HEK293T (cell line): ENCODE measurements around the gene THEMIS.
"Not testable (repeated sequence)": the region's sequence is repeated elsewhere in the genome, so short reads cannot be mapped to it uniquely, and the experiment has no call there.

Experiments used
- CTCF ChIA-PET: fragments of 350-600 bp; formaldehyde crosslinking; extraction: SDS; loops from one replicate; lab custom pipeline; 2021; ENCODE audit warnings: antibody characterized with exemption, inconsistent platforms; lab: Yijun Ruan, JAX
- POLR2A ChIA-PET: fragments of 350-600 bp; formaldehyde crosslinking; extraction: SDS; loops from one replicate; lab custom pipeline; 2020; ENCODE audit warnings: antibody characterized with exemption, inconsistent platforms; lab: Yijun Ruan, JAX
- DNase-seq: peaks from one replicate; pipeline ENCODE4 v3.0.0; 2012; ENCODE audit warnings: mixed read lengths; ENCODE audit errors: extremely low spot score
- ARNT ChIP-seq: fragments of 450-650 bp; IDR thresholded peaks from 2 replicates; pipeline ENCODE4 v1.6.1; 2017; ENCODE audit warnings: mild to moderate bottlenecking
- BHLHE40 ChIP-seq: fragments of 450-650 bp; IDR thresholded peaks from 2 replicates; pipeline ENCODE4 v1.6.1; 2016; ENCODE audit warnings: mild to moderate bottlenecking, moderate library complexity, borderline replicate concordance
- CTBP1 ChIP-seq: fragments of 450-650 bp; IDR thresholded peaks from 2 replicates; pipeline ENCODE4 v1.6.1; 2016; ENCODE audit warnings: borderline replicate concordance
- ELF4 ChIP-seq: fragments of 450-650 bp; IDR thresholded peaks from 2 replicates; pipeline ENCODE4 v1.6.1; 2017; ENCODE audit warnings: antibody characterized with exemption
- FOXA1 ChIP-seq: fragments of 450-650 bp; IDR thresholded peaks from 2 replicates; pipeline ENCODE4 v1.6.1; 2016; ENCODE audit warnings: mild to moderate bottlenecking
- FOXK2 ChIP-seq: fragments of 450-650 bp; IDR thresholded peaks from 2 replicates; pipeline ENCODE4 v1.6.1; 2016; ENCODE audit warnings: mild to moderate bottlenecking
- FOXM1 ChIP-seq: fragments of 450-650 bp; IDR thresholded peaks from 2 replicates; pipeline ENCODE4 v1.6.1; 2017; ENCODE audit warnings: mild to moderate bottlenecking, borderline replicate concordance
- HDGF ChIP-seq: fragments of 450-650 bp; IDR thresholded peaks from 2 replicates; pipeline ENCODE4 v1.6.1; 2017; ENCODE audit warnings: antibody characterized with exemption, borderline replicate concordance
- L3MBTL2 ChIP-seq: fragments of 450-650 bp; conservative IDR thresholded peaks from 2 replicates; pipeline ENCODE4 v1.6.1; 2016; ENCODE audit warnings: mild to moderate bottlenecking
- LEF1 ChIP-seq: fragments of 450-650 bp; IDR thresholded peaks from 2 replicates; pipeline ENCODE4 v1.6.1; 2017; ENCODE audit warnings: mild to moderate bottlenecking, borderline replicate concordance
- NFRKB ChIP-seq: fragments of 450-650 bp; IDR thresholded peaks from 2 replicates; pipeline ENCODE4 v1.6.1; 2016; ENCODE audit warnings: mild to moderate bottlenecking, moderate library complexity
- SP1 ChIP-seq: fragments of 450-650 bp; IDR thresholded peaks from 2 replicates; pipeline ENCODE4 v1.6.1; 2017
- SUZ12 ChIP-seq: fragments of 450-650 bp; IDR thresholded peaks from 2 replicates; pipeline ENCODE4 v1.6.1; 2016; ENCODE audit warnings: mild to moderate bottlenecking
- TARDBP ChIP-seq: fragments of 450-650 bp; IDR thresholded peaks from 2 replicates; pipeline ENCODE4 v1.6.1; 2016
- ZNF384 ChIP-seq: fragments of 450-650 bp; IDR thresholded peaks from 2 replicates; pipeline ENCODE4 v1.6.1; 2016
- TF ChIP-seq, protein P1 (sequence below): fragments of 450-650 bp; IDR thresholded peaks from 2 replicates; pipeline ENCODE4 v1.6.1; 2016

The THEMIS gene

GRCh38 chr6:127932708-127933107 lies 31.9 kb upstream of the THEMIS start:
- POLR2A ChIA-PET, result no interaction called here
- no peak for DNase-seq
- CTCF ChIA-PET, result no interaction called here
- TF ChIP-seq FOXM1, result no peak
- TF ChIP-seq L3MBTL2, result no peak
- TF ChIP-seq NFRKB, result no peak
- TF ChIP-seq ELF4, result no peak
- no peak for TF ChIP-seq ZNF384
- no peak for TF ChIP-seq TARDBP

DNA sequence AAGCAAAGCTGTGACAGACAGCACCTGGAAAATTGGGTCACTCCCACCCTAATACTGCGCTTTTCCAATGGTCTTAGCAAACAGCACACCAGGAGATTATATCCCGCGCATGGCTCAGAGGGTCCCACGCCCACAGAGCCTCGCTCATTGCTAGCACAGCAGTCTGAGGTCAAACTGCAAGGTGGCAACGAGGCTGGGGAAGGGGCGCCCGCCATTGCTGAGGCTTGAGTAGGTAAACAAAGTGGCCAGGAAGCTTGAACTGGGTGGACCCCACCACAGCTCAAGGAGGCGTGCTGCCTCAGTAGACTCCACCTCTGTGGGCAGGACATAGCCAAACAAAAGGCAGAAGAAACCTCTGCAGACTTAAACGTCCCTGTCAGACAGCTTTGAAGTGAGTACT lies 25.6 kb upstream of the THEMIS start:
- CTCF ChIA-PET, DNase-seq, POLR2A ChIA-PET: not testable (repeated sequence)

DNA sequence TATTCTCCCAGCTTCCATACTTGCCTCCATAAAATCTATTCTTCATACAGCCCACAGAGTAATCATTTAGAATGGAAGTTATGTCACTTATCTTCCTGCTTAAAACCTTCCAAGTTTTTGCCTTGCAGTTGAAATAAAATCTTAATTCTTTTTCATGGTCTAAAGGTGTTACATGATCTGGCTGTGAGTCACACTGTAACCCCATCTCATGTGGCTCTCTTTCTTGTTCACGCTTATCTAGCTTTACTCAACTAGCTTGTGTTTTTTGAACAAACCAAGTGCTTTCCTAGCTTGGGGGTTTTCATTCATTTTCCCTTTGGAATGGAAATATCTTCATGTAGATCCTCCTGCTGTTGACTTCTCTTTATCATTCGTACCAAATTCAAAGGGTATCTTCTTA lies 23.6 kb upstream of the THEMIS start:
- CTCF ChIA-PET, result no interaction called here
- TF ChIP-seq FOXM1, result no peak
- POLR2A ChIA-PET, result no interaction called here
- DNase-seq, result no peak

DNA sequence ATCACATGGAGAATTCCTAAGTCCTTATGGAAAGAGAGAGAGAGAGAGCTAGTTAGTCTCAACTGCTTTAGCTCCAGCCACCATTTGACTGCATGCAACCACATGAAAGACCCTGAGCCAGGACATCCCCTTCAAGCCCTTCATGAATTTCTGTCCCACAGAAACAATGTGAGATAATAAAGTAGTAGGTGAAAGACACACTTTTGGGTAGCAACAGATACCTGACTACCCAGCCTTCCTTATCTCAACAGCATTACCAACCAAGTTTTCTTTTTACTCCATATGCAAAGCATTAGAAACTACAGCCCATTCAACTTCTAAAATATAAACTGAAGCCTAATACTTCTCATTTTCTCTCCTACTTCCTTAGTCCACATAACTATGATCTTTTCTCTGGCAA lies 23.2 kb upstream of the THEMIS start:
- TF ChIP-seq FOXK2, result no peak
- TF ChIP-seq, protein P1, sequence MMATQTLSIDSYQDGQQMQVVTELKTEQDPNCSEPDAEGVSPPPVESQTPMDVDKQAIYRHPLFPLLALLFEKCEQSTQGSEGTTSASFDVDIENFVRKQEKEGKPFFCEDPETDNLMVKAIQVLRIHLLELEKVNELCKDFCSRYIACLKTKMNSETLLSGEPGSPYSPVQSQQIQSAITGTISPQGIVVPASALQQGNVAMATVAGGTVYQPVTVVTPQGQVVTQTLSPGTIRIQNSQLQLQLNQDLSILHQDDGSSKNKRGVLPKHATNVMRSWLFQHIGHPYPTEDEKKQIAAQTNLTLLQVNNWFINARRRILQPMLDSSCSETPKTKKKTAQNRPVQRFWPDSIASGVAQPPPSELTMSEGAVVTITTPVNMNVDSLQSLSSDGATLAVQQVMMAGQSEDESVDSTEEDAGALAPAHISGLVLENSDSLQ, result no peak
- TF ChIP-seq TARDBP, result no peak
- TF ChIP-seq HDGF, result no peak
- TF ChIP-seq ZNF384, result no peak
- TF ChIP-seq CTBP1, result no peak
- no peak for TF ChIP-seq ARNT
- no peak for TF ChIP-seq L3MBTL2
- TF ChIP-seq FOXM1, result no peak
- TF ChIP-seq FOXA1, result no peak
- no peak for TF ChIP-seq ELF4
- no peak for TF ChIP-seq LEF1
- TF ChIP-seq NFRKB, result no peak
- no peak for TF ChIP-seq BHLHE40
- no peak for TF ChIP-seq SUZ12
- TF ChIP-seq SP1, result no peak
- POLR2A ChIA-PET, result no interaction called here
- DNase-seq, result no peak
- CTCF ChIA-PET, result no interaction called here

GRCh38 chr6:127923135-127923534 lies 22.3 kb upstream of the THEMIS start:
- POLR2A ChIA-PET, result no interaction called here
- TF ChIP-seq ARNT (no peak), CTBP1 (no peak), FOXA1 (no peak), SP1 (no peak), FOXK2 (no peak), HDGF (no peak), ELF4 (no peak), SUZ12 (no peak), BHLHE40 (no peak), ZNF384 (no peak), TARDBP (no peak), FOXM1 (no peak), NFRKB (no peak), LEF1 (no peak), L3MBTL2 (no peak)
- TF ChIP-seq, protein P1, result no peak
- no peak for DNase-seq
- CTCF ChIA-PET, result no interaction called here

- DNase-seq, result no peak
- ChIA-PET POLR2A (no interaction called here), CTCF (no interaction called here)
- TF ChIP-seq ARNT, result no peak
- TF ChIP-seq NFRKB, result no peak
- no peak for TF ChIP-seq TARDBP
- no peak for TF ChIP-seq CTBP1
- no peak for TF ChIP-seq L3MBTL2
- no peak for TF ChIP-seq ELF4
- no peak for TF ChIP-seq SUZ12
- TF ChIP-seq LEF1, result no peak
- TF ChIP-seq ZNF384, result no peak
- no peak for TF ChIP-seq HDGF
- no peak for TF ChIP-seq FOXA1
- no peak for TF ChIP-seq FOXK2
- TF ChIP-seq, protein P1, result no peak
- no peak for TF ChIP-seq SP1
- no peak for TF ChIP-seq FOXM1
- TF ChIP-seq BHLHE40, result no peak
Observed at GRCh38 chr6:127921982-127922381, 21.1 kb upstream of the THEMIS start.

DNA sequence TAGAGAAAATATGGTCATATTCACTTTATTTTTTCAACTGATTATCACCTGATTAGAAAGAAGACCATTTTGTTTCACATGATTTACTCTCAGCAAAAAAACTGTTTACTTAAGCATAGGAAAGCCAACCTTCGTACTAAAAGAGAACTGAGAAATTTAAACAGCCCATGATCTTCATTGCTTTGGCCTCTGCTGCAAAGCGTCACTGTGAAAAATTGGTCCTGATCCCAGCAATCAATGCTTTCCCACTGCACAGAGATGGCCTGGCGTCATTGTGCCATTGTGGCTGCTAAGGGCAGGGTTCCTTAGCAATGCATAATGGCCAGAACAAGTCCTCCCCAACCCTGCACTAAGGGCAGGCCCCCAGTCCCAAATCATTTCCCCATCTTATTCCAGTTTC lies 19.9 kb upstream of the THEMIS start:
- no peak for DNase-seq
- TF ChIP-seq FOXK2 (no peak), NFRKB (no peak), ARNT (no peak), HDGF (no peak), LEF1 (no peak)
- CTCF ChIA-PET, result no interaction called here
- POLR2A ChIA-PET, result no interaction called here
